Stimulated activated CD8-positive, alpha-beta memory T cell treated with anti-CD3 and anti-CD28 coated beads, Interleukin-15, amount 100 ng/mL, for 1 hour (primary cell): ENCODE measurements around the gene FAM124A.

Experiments used
- DNase-seq: peaks from one replicate; pipeline ENCODE4 v3.0.0-alpha.2; 2020; ENCODE audit warnings: low read depth

The FAM124A gene

GRCh38 chr13:51308781-51309180 is 86.6 kb downstream of the FAM124A start:
- DNase-seq = no peak

GRCh38 chr13:51311231-51311630 is 89.0 kb downstream of the FAM124A start:
- no peak for DNase-seq

- no peak for DNase-seq
Measured at GRCh38 chr13:51311957-51312520, 89.8 kb downstream of the FAM124A start.

GRCh38 chr13:51313619-51314018 is 91.4 kb downstream of the FAM124A start:
- DNase-seq = no peak

GRCh38 chr13:51317262-51317661 is 95.1 kb downstream of the FAM124A start:
- DNase-seq = no peak

- DNase-seq = no peak
Measured at GRCh38 chr13:51318015-51318414, 95.8 kb downstream of the FAM124A start.

- no peak for DNase-seq
Measured at GRCh38 chr13:51318876-51319275, 96.7 kb downstream of the FAM124A start.

- no peak for DNase-seq
Measured at GRCh38 chr13:51321836-51322235, 99.6 kb downstream of the FAM124A start.

GRCh38 chr13:51322826-51323225 is 100.6 kb downstream of the FAM124A start:
- no peak for DNase-seq

GRCh38 chr13:51323824-51324511 is 101.8 kb downstream of the FAM124A start:
- no peak for DNase-seq

- DNase-seq = no peak
Measured at GRCh38 chr13:51324714-51325420, 102.7 kb downstream of the FAM124A start.

- DNase-seq = no peak
Measured at GRCh38 chr13:51325837-51326236, 103.6 kb downstream of the FAM124A start.

GRCh38 chr13:51326777-51327176 is 104.6 kb downstream of the FAM124A start:
- no peak for DNase-seq

- DNase-seq = no peak
Measured at GRCh38 chr13:51327961-51328360, 105.8 kb downstream of the FAM124A start.

- DNase-seq = no peak
Measured at GRCh38 chr13:51328488-51328887, 106.3 kb downstream of the FAM124A start.

GRCh38 chr13:51329606-51330005 is 107.4 kb downstream of the FAM124A start:
- no peak for DNase-seq

- no peak for DNase-seq
Measured at GRCh38 chr13:51330791-51331190, 108.6 kb downstream of the FAM124A start.

GRCh38 chr13:51331354-51331861 is 109.2 kb downstream of the FAM124A start:
- no peak for DNase-seq

GRCh38 chr13:51332566-51333361 is 110.6 kb downstream of the FAM124A start:
- no peak for DNase-seq

- DNase-seq = no peak
Measured at GRCh38 chr13:51333421-51333820, 111.2 kb downstream of the FAM124A start.

GRCh38 chr13:51333826-51334225 is 111.6 kb downstream of the FAM124A start:
- DNase-seq = no peak
